SU-DHL-6 (cell line): ENCODE measurements around the gene ANKRD65.

Source experiments
- H2AFZ ChIP-seq: fragments of 200-600 bp; sonication (generic); 2 replicates; pipeline ENCODE4 v1.6.1; 2014; ENCODE audit warnings: low read depth, mild to moderate bottlenecking, moderate library complexity, mixed read lengths, antibody characterized with exemption, low read length; ENCODE audit not compliant: severe bottlenecking
- H3F3A ChIP-seq: fragments of 200-600 bp; shearing (Covaris generic); 2 replicates; pipeline ENCODE4 v1.6.0; 2016; ENCODE audit warnings: antibody characterized with exemption, mild to moderate bottlenecking; ENCODE audit not compliant: insufficient read depth
- H3K27ac ChIP-seq: fragments of 200-600 bp; sonication (generic); 2 replicates; pipeline ENCODE4 v1.5.1; 2016; ENCODE audit warnings: low read depth, mild to moderate bottlenecking, low read length, moderate library complexity, mixed read lengths
- H3K27me3 ChIP-seq: fragments of 200-600 bp; sonication (generic), shearing (Covaris generic); 2 replicates; pipeline ENCODE4 v1.6.0; 2014; ENCODE audit warnings: mild to moderate bottlenecking, low read length
- H3K36me3 ChIP-seq: fragments of 200-600 bp; sonication (generic); 2 replicates; pipeline ENCODE4 v1.6.1; 2014; ENCODE audit warnings: mild to moderate bottlenecking, low read length, mixed read lengths
- H3K4me2 ChIP-seq: fragments of 300-600, 200-600 bp; shearing (Covaris generic), sonication (generic); 2 replicates; pipeline ENCODE4 v1.6.0; 2014; ENCODE audit warnings: low read length, low read depth, mild to moderate bottlenecking; ENCODE audit not compliant: poor library complexity, severe bottlenecking
- H3K4me3 ChIP-seq: fragments of 200-600 bp; sonication (generic); 2 replicates; pipeline ENCODE4 v1.5.1; 2014; ENCODE audit warnings: antibody characterized with exemption, low read length, mild to moderate bottlenecking, mixed read lengths; ENCODE audit not compliant: insufficient read depth, poor library complexity, severe bottlenecking
- H3K79me2 ChIP-seq: fragments of 200-600 bp; sonication (generic); 2 replicates; pipeline ENCODE4 v1.6.1; 2014; ENCODE audit warnings: mild to moderate bottlenecking, low read length, moderate library complexity; ENCODE audit not compliant: insufficient read depth
- H3K9ac ChIP-seq: fragments of 200-600 bp; sonication (generic); 2 replicates; pipeline ENCODE4 v1.7.0; 2014; ENCODE audit warnings: mild to moderate bottlenecking, low read length
- H3K9me2 ChIP-seq: fragments of 200-600 bp; sonication (generic); replicated peaks from 2 replicates; pipeline ENCODE4 v1.6.1; 2014; ENCODE audit warnings: low read length; ENCODE audit not compliant: insufficient read depth
- H3K9me3 ChIP-seq: fragments of 200-600 bp; sonication (generic); 2 replicates; pipeline ENCODE4 v1.6.1; 2014; ENCODE audit warnings: low read length, mixed read lengths; ENCODE audit not compliant: insufficient read depth
- H4K20me1 ChIP-seq: fragments of 200-600 bp; sonication (generic); 2 replicates; pipeline ENCODE4 v1.6.1; 2014; ENCODE audit warnings: low read depth, mild to moderate bottlenecking, antibody characterized with exemption, low read length, moderate library complexity, mixed read lengths
- CTCF ChIP-seq: fragments of 200-600 bp; sonication (generic); IDR thresholded peaks from one replicate; pipeline ENCODE4 v1.5.1; 2017; ENCODE audit warnings: antibody characterized with exemption, mild to moderate bottlenecking, low read length, moderate library complexity; ENCODE audit not compliant: insufficient read depth, poor library complexity, severe bottlenecking
- EZH2phosphoT487 ChIP-seq: fragments of 200-600 bp; sonication (generic), shearing (Covaris generic); conservative IDR thresholded peaks from 2 replicates; pipeline ENCODE4 v1.6.1; 2018; ENCODE audit warnings: mild to moderate bottlenecking, antibody characterized with exemption, low read length, moderate library complexity, mixed read lengths

Gene ANKRD65

GRCh38 chr1:1435106-1435903, 14.2 kb upstream of the ANKRD65 start, which contains the start of gene VWA1:
VWA1 (plus strand) TSS chr1:1435690; CDS start chr1:1435749, 59 bp downstream.
- Histone ChIP-seq H3K4me2 (no peak within 1 kb of the TSS), H3K9me2 (no peaks in the 10 kb centered on the region), H4K20me1 (no peaks in the 10 kb centered on the region), H3K27me3 (no peaks in the 10 kb centered on the region), H3F3A (no peaks in the 10 kb centered on the region), H3K79me2 (no peaks in the 10 kb centered on the region), H3K9ac (no peak within 1 kb of the TSS), H3K9me3 (no peaks in the 10 kb centered on the region), H3K4me3 (no peak within 1 kb of the TSS), H3K27ac (no peak within 1 kb of the TSS), H2AFZ (no peak within 1 kb of the TSS), H3K36me3 (no peaks in the 10 kb centered on the region)
- TF ChIP-seq CTCF (no peak), EZH2phosphoT487 (no peak)

GRCh38 chr1:1434824-1435105, 13.7 kb upstream of the ANKRD65 start:
- H3K9me3 ChIP-seq = no peaks in the 10 kb centered on the region
- no peaks in the 10 kb centered on the region for H3K27me3 ChIP-seq
- no peaks in the 10 kb centered on the region for H3F3A ChIP-seq
- H3K36me3 ChIP-seq = no peaks in the 10 kb centered on the region
- H3K9ac ChIP-seq = no peak overlapping the region
- no peak overlapping the region for H3K4me2 ChIP-seq
- no peaks in the 10 kb centered on the region for H3K79me2 ChIP-seq
- H2AFZ ChIP-seq = no peak overlapping the region
- H3K27ac ChIP-seq = no peak overlapping the region
- TF ChIP-seq EZH2phosphoT487 = no peak
- TF ChIP-seq CTCF = no peak
- H3K9me2 ChIP-seq = no peaks in the 10 kb centered on the region
- no peak overlapping the region for H3K4me3 ChIP-seq
- H4K20me1 ChIP-seq = no peaks in the 10 kb centered on the region

- H3K4me3 ChIP-seq = no peak overlapping the region
- no peak overlapping the region for H3K4me2 ChIP-seq
- no peaks in the 10 kb centered on the region for H3F3A ChIP-seq
- H3K27ac ChIP-seq = no peak overlapping the region
- no peaks in the 10 kb centered on the region for H3K9me2 ChIP-seq
- no peak overlapping the region for H2AFZ ChIP-seq
- H3K36me3 ChIP-seq = no peaks in the 10 kb centered on the region
- TF ChIP-seq EZH2phosphoT487 (no peak), CTCF (no peak)
- no peaks in the 10 kb centered on the region for H3K79me2 ChIP-seq
- H4K20me1 ChIP-seq = no peaks in the 10 kb centered on the region
- no peaks in the 10 kb centered on the region for H3K27me3 ChIP-seq
- H3K9me3 ChIP-seq = no peaks in the 10 kb centered on the region
- H3K9ac ChIP-seq = no peak overlapping the region
These were observed 13.2 kb upstream of the ANKRD65 start for GRCh38 chr1:1434131-1434823.
